Kidney (tissue), 14 donors: Measurements from ENCODE around the gene MRPL18. TPM values are rescaled to one million over a fixed set of nuclear protein-coding genes. Genes with fewer than 3 reads are reported as not detected.
"Not testable (repeated sequence)": the region's sequence is repeated elsewhere in the genome, so short reads cannot be mapped to it uniquely, and the experiment has no call there.

Experiments
- DNase-seq, 5 donors: peaks; one replicate each; pipeline ENCODE4 v3.0.0-alpha.2; 2013 to 2020
- FAIRE-seq: peaks from 2 replicates; lab custom pipeline; 2012; peaks lifted over from hg19 to GRCh38; lab: Jason Lieb, UNC
- H3K27ac ChIP-seq, 2 donors: one replicate each; pipeline ENCODE4 v1.7.0; 2013; ENCODE audit warnings: low read depth in 2 of 2, low read length in 2 of 2, inconsistent platforms in 1 of 2
- H3K27me3 ChIP-seq: one replicate; pipeline ENCODE4 v1.7.1; 2013; ENCODE audit warnings: low read length, inconsistent platforms; ENCODE audit not compliant: control insufficient read depth, insufficient read depth
- H3K36me3 ChIP-seq, 3 donors: one replicate each; pipeline versions ENCODE4 v1.7.0 to v1.7.1; 2013; ENCODE audit warnings: low read length in 3 of 3, control low read depth in 1 of 3, inconsistent platforms in 1 of 3; ENCODE audit not compliant: insufficient read depth in 3 of 3, control insufficient read depth in 2 of 3
- H3K4me1 ChIP-seq, 3 donors: one replicate each; pipeline versions ENCODE4 v1.7.0 to v1.7.1; 2013; ENCODE audit warnings: low read length in 3 of 3, inconsistent platforms in 1 of 3, low read depth in 1 of 3; ENCODE audit not compliant: control insufficient read depth in 2 of 3, insufficient read depth in 2 of 3
- H3K4me3 ChIP-seq, 3 donors: one replicate each; pipeline versions ENCODE4 v1.7.0 to v1.8.1; 2013; ENCODE audit warnings: low read length in 3 of 3, control low read depth in 1 of 3, inconsistent platforms in 1 of 3
- H3K9ac ChIP-seq, 3 donors: one replicate each; pipeline versions ENCODE4 v1.7.0 to v1.7.1; 2013; ENCODE audit warnings: low read length in 3 of 3, control low read depth in 1 of 3, inconsistent platforms in 1 of 3
- H3K9me3 ChIP-seq, 3 donors: one replicate each; pipeline versions ENCODE4 v1.7.0 to v1.7.1; 2013; ENCODE audit warnings: low read length in 3 of 3, control low read depth in 1 of 3, inconsistent platforms in 1 of 3; ENCODE audit not compliant: control insufficient read depth in 2 of 3, insufficient read depth in 1 of 3
- intact Hi-C: fragments of 100-400 bp; cut with DNase I; formaldehyde crosslinking; loops from one replicate; pipeline ENCODE4 v1.11.1; 2022
- polyA plus RNA-seq: library from polyadenylated mRNA; stranded (reverse); fragments of 350-450 nt; fragmentation: Illumina TruSeq; extraction: RNeasy Lipid Tissue Mini Kit (QIAGEN cat#74804); gene quantifications from one replicate; pipeline ENCODE4 v1.2.3, GENCODE V29; 2014; ENCODE audit warnings: low read depth, low replicate concordance; ENCODE audit not compliant: insufficient read depth
- total RNA-seq: library from RNA; stranded (reverse); fragmentation: NEBNext Ultra II Directional; extraction: Animal tissue kit (Norgen Biotek cat#: 25700); gene quantifications from one replicate; pipeline ENCODE4 v1.2.1, GENCODE V29; 2021
- TF ChIP-seq, protein P1 (sequence below): IDR thresholded peaks from 3 replicates; pipeline ENCODE4 v1.5.1; 2012; ENCODE audit warnings: mild to moderate bottlenecking, moderate library complexity, borderline replicate concordance; ENCODE audit not compliant: insufficient read depth; ENCODE audit errors: extremely low read depth
- donor health status: control.
- donor health status: control.
- donor health status: control.
- donor health status: control.
- donor health status: control.
- donor health status: DM: yes; HTN: yes; CAD: no.
- donor health status: Normal renal cell carcinoma (clear cell type).

The MRPL18 gene
- total and polyA plus RNA-seq, 2 donors from 2014 or later, result 56.7 to 87.2 TPM

DNA sequence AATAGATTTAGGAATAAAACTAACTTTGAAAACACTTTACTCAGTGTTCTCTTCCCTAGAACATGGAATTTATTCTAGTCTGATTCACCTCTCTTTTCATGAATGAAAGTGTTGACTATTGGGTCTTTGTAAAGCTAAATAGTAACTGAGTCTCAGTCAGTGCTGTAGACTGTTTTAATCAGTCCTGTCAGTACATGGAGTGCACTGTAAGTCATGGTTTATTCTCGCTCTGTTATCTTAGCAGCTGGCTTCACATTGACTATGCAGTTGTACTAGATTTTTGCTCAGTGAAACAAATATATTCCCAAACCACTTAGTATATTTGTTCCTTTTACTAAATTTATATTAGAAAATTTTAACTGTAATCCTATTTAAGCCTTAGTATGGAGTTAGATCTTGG lies 43.5 kb upstream of the MRPL18 start:
- peaks cover 12 to 56% (median 39%) of the 10 kb centered on the region in 3 donors for H3K36me3 ChIP-seq
- no peak for FAIRE-seq

DNA sequence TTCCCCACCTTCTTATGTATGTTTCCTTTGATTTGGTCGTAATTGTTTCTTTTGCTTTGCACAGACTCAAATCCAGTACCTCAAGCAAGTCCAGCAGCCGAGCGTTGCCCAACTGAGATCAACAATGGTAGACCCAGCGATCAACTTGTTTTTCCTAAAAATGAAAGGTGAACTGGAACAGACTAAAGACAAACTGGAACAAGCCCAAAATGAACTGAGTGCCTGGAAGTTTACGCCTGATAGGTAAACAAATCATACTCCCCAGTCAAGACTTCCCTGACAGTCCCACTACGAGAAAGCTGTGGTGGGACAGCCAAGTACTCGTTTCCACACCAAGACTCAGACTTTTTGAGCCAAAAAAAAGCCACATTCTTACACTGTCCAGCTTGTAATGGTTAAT lies 42.1 kb upstream of the MRPL18 start:
- H3K36me3 ChIP-seq, result peaks cover 12 to 54% (median 36%) of the 10 kb centered on the region in 3 donors
- H3K9me3 ChIP-seq, H3K9ac ChIP-seq, FAIRE-seq, H3K4me3 ChIP-seq, H3K27me3 ChIP-seq, intact Hi-C loops, H3K4me1 ChIP-seq, DNase-seq, H3K27ac ChIP-seq: not testable (repeated sequence)

More for the DNA sequence above, 43.5 kb upstream of the MRPL18 start:
- Histone ChIP-seq H3K9me3 (no peaks in the 10 kb centered on the region), H3K4me1 (no peaks in the 10 kb centered on the region), H3K27ac (no peak overlapping the region), H3K9ac (no peak overlapping the region), H3K4me3 (no peak overlapping the region), H3K27me3 (no peaks in the 10 kb centered on the region)
- intact Hi-C loops, result no loop called here
- TF ChIP-seq, protein P1, sequence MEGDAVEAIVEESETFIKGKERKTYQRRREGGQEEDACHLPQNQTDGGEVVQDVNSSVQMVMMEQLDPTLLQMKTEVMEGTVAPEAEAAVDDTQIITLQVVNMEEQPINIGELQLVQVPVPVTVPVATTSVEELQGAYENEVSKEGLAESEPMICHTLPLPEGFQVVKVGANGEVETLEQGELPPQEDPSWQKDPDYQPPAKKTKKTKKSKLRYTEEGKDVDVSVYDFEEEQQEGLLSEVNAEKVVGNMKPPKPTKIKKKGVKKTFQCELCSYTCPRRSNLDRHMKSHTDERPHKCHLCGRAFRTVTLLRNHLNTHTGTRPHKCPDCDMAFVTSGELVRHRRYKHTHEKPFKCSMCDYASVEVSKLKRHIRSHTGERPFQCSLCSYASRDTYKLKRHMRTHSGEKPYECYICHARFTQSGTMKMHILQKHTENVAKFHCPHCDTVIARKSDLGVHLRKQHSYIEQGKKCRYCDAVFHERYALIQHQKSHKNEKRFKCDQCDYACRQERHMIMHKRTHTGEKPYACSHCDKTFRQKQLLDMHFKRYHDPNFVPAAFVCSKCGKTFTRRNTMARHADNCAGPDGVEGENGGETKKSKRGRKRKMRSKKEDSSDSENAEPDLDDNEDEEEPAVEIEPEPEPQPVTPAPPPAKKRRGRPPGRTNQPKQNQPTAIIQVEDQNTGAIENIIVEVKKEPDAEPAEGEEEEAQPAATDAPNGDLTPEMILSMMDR, result no peak
- no peak for DNase-seq

DNA sequence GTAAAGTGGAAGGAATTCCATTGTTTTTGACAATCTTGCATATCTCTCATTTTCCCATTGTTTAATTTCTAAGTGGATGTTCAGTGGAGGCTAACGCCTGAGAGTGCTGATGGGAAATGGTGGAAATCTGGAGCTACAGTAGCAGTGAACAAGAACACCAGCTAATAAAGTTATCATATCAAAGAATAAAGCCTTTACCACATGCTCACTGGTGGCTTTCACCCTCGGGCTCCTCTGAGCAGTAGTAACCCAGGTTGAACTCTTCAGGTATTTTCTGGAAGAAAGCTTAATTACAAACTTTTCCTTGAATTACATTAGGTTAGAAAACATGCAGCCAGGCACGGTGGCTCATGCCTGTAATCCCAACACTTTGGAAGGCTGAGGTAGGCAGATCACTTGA lies 38.8 kb upstream of the MRPL18 start:
- Histone ChIP-seq H3K4me3 (no peak overlapping the region), H3K27me3 (no peaks in the 10 kb centered on the region), H3K9ac (no peak overlapping the region), H3K27ac (no peak overlapping the region), H3K36me3 (peaks cover 16 to 54% (median 30%) of the 10 kb centered on the region in 3 donors), H3K9me3 (no peaks in the 10 kb centered on the region), H3K4me1 (no peaks in the 10 kb centered on the region)
- DNase-seq (no peak), FAIRE-seq (no peak)
- TF ChIP-seq, protein P1, result no peak
- intact Hi-C loops, result no loop called here

DNA sequence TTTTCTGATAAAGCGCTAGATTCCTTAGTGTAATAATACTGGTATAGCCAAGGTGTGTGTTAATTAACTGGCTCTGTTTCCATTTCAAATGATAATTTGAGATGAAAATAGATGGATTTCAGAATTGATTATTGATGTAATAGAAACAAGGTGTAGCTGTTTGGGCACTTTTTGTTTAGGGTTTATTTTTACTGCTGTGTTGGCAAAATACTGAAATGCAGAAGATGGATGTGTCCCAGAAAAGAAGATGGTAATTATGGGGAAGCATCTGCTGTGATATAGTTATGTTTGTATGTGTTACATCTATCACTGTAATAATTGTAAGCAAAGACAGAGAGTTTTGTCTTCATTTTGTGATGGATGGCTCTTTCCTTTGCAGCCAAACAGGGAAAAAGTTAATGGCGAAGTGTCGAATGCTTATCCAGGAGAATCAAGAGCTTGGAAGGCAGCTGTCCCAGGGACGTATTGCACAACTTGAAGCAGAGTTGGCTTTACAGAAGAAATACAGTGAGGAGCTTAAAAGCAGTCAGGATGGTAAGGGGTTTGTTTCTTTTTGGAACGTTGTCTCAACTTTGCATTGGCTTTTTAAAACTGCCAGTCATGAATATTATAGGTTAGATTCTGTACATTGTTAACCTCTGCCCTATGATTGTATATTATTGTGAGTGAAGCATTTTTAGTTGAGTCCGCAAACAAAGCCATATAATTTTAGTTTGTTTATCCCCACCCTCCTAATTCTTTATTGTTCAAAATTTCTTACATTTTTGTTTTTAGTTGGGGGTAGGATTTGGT lies 37.0 kb upstream of the MRPL18 start:
- H3K4me3 ChIP-seq, result no peak overlapping the region
- H3K9me3 ChIP-seq, result no peaks in the 10 kb centered on the region
- peaks cover 13 to 54% (median 33%) of the 10 kb centered on the region in 3 donors for H3K36me3 ChIP-seq
- TF ChIP-seq, protein P1, result no peak
- DNase-seq (no peak), FAIRE-seq (no peak)
- intact Hi-C loops, result no loop called here
- H3K9ac ChIP-seq, result no peak overlapping the region
- no peak overlapping the region for H3K27ac ChIP-seq
- H3K4me1 ChIP-seq, result no peaks in the 10 kb centered on the region
- no peaks in the 10 kb centered on the region for H3K27me3 ChIP-seq
